Endothelial cell of umbilical vein (primary cell): ENCODE data around the gene CHST14. TPM values are rescaled to one million over a fixed set of nuclear protein-coding genes. Genes with fewer than 3 reads are reported as not detected.

Experiments
- BruUV-seq: library from RNA; stranded (reverse); fragments of 400-500 nt; replicated peaks from 2 replicates; lab custom pipeline; 2021; lab: Mats Ljungman, UMichigan
- CTCF ChIA-PET: fragments of 300-600, 350-600 bp; sonication (Branson Sonifier 250); formaldehyde crosslinking; loops from one replicate; lab custom pipeline; 2021; ENCODE audit warnings: antibody characterized with exemption, inconsistent platforms; lab: Charles Lee
- POLR2A ChIA-PET: fragments of 300-600, 350-600 bp; sonication (Branson Sonifier 250); formaldehyde crosslinking; loops from one replicate; lab custom pipeline; 2021; ENCODE audit warnings: antibody characterized with exemption, inconsistent platforms; lab: Charles Lee
- DNase-seq: peaks from one replicate; pipeline ENCODE4 v3.0.0-alpha.2; 2011; ENCODE audit warnings: low read depth, low spot score
- FAIRE-seq: peaks from 2 replicates; lab custom pipeline; 2011; peaks lifted over from hg19 to GRCh38; lab: Jason Lieb, UNC
- H2AFZ ChIP-seq: 2 replicates; pipeline ENCODE4 v1.6.0; 2012; ENCODE audit warnings: low read depth, low read length, control low read depth, inconsistent platforms
- H3K27ac ChIP-seq: 2 replicates; pipeline ENCODE4 v1.5.1; 2011; ENCODE audit warnings: low read depth, mild to moderate bottlenecking, control low read depth, low read length, moderate library complexity; ENCODE audit not compliant: insufficient read depth
- H3K27me3 ChIP-seq, 2 experiments: 2 replicates each; pipeline versions ENCODE4 v1.6.0 to v1.6.1; 2011; ENCODE audit warnings: low read length in 2 of 2, mixed read lengths in 1 of 2; ENCODE audit not compliant: control insufficient read depth in 2 of 2, insufficient read depth in 2 of 2
- H3K36me3 ChIP-seq, 2 experiments: 2 replicates in 1 of 2; 3 replicates in 1 of 2; pipeline ENCODE4 v1.5.1; 2011; ENCODE audit warnings: low read length in 2 of 2, mild to moderate bottlenecking in 1 of 2, moderate library complexity in 1 of 2; ENCODE audit not compliant: control insufficient read depth in 2 of 2, insufficient read depth in 2 of 2; ENCODE audit errors: extremely low read depth in 1 of 2
- H3K4me1 ChIP-seq: 3 replicates; pipeline ENCODE4 v1.5.1; 2011; ENCODE audit warnings: mild to moderate bottlenecking, low read length; ENCODE audit not compliant: control insufficient read depth, insufficient read depth; ENCODE audit errors: extremely low read depth
- H3K4me2 ChIP-seq: 2 replicates; pipeline ENCODE4 v1.6.1; 2011; ENCODE audit warnings: low read length, control low read depth, mixed read lengths; ENCODE audit not compliant: insufficient read depth
- H3K4me3 ChIP-seq, 3 experiments: fragments of 200-600 bp in 1 of 3; sonication (generic), shearing (Covaris generic) in 1 of 3; replicated peaks in 1 of 3; 2 replicates each; pipeline ENCODE4 v1.5.1; 2011 to 2016; ENCODE audit warnings: control low read depth in 3 of 3, low read length in 3 of 3, mild to moderate bottlenecking in 2 of 3, inconsistent platforms in 1 of 3, low read depth in 1 of 3, moderate library complexity in 1 of 3; ENCODE audit not compliant: insufficient read depth in 1 of 3
- H3K79me2 ChIP-seq: 2 replicates; pipeline ENCODE4 v1.6.0; 2012; ENCODE audit warnings: low read length, inconsistent platforms; ENCODE audit not compliant: control insufficient read depth, insufficient read depth
- H3K9ac ChIP-seq: replicated peaks from 2 replicates; pipeline ENCODE3; 2011; ENCODE audit warnings: low read length, control low read depth; ENCODE audit not compliant: insufficient read depth; ENCODE audit errors: extremely low read depth
- H3K9me1 ChIP-seq: replicated peaks from 3 replicates; pipeline ENCODE4 v1.6.0; 2011; ENCODE audit warnings: mild to moderate bottlenecking, low read length; ENCODE audit not compliant: control insufficient read depth, insufficient read depth; ENCODE audit errors: extremely low read depth
- H3K9me3 ChIP-seq: replicated peaks from 2 replicates; pipeline ENCODE4 v1.5.1; 2012; ENCODE audit warnings: low read length, inconsistent platforms; ENCODE audit not compliant: control insufficient read depth, insufficient read depth
- H4K20me1 ChIP-seq: replicated peaks from 2 replicates; pipeline ENCODE3; 2011; ENCODE audit warnings: mild to moderate bottlenecking, low read length; ENCODE audit not compliant: control insufficient read depth, insufficient read depth; ENCODE audit errors: extremely low read depth
- CTCF ChIP-seq, 2 donors: IDR thresholded peaks; 1 replicate in 1 of 2; 2 replicates in 1 of 2; pipeline ENCODE4 v1.5.1; 2011; ENCODE audit warnings: low read length in 2 of 2, mild to moderate bottlenecking in 2 of 2, moderate library complexity in 2 of 2, control low read depth in 1 of 2, inconsistent platforms in 1 of 2, low read depth in 1 of 2; ENCODE audit not compliant: insufficient read depth in 1 of 2; ENCODE audit errors: extremely low read depth in 1 of 2
- POLR2A ChIP-seq: IDR thresholded peaks from 2 replicates; pipeline ENCODE4 v1.6.1; 2012; ENCODE audit warnings: low read depth, mild to moderate bottlenecking, control low read depth, low read length
- POLR2AphosphoS5 ChIP-seq: IDR thresholded peaks from 2 replicates; pipeline ENCODE4 v1.6.1; 2012; ENCODE audit warnings: low read depth, mild to moderate bottlenecking, control low read depth, low read length, moderate library complexity; ENCODE audit not compliant: insufficient read depth
- dilution Hi-C: fragments of 300-500 bp; cut with MboI; formaldehyde crosslinking; loops from one replicate; pipeline ENCODE4 v1.15.0; 2019; ENCODE audit warnings: low sequenced_read_pairs; ENCODE audit not compliant: extremely low pct_ligation_motif_present
- intact Hi-C: fragments of 100-400 bp; cut with micrococcal nuclease; formaldehyde crosslinking; loops from one replicate; pipeline ENCODE4 v1.10.0; 2022
- polyA plus RNA-seq, 4 experiments: library from polyadenylated mRNA; depleted of rRNA in 3 of 4; stranded (reverse) in 3 of 4; unstranded in 1 of 4; fragments of >200 nt; gene quantifications; 2 replicates each; pipeline versions ENCODE4 v1.2.1 to v1.2.3, GENCODE V29; 2011 to 2012; ENCODE audit warnings: missing spikeins in 1 of 4
- total RNA-seq: library from RNA; stranded (reverse); gene quantifications from 2 replicates; pipeline ENCODE4 v1.2.3, GENCODE V29; 2021

CHST14 gene
- total and polyA plus RNA-seq, 2 donors (not counting 3 experiments of a cell fraction or from before 2014, with no cell fraction given): 35.1 to 49.2 TPM

- Histone ChIP-seq H3K9me3 (no peaks in the 10 kb centered on the region), H3K27me3 (peaks cover 29 to 32% of the 10 kb centered on the region in 2 experiments), H3K9me1 (no peaks in the 10 kb centered on the region), H3K4me3 (peak overlapping the region; percentile 30 to 91 (median 51)), H3K4me2 (peak overlapping the region; percentile 57), H4K20me1 (peaks cover 2% of the 10 kb centered on the region), H3K79me2 (peaks cover 24% of the 10 kb centered on the region), H3K27ac (no peak overlapping the region), H3K9ac (peak overlapping the region; percentile 29), H3K4me1 (peaks cover 6% of the 10 kb centered on the region), H2AFZ (no peak overlapping the region), H3K36me3 (no peaks in the 10 kb centered on the region)
- DNase-seq (peak; percentile 18), FAIRE-seq (no peak)
- intact Hi-C loops (loop anchor here (2.0 to 5.0 kb wide), 2 partner anchors 29 to 65 kb away; partner anchors contain the start of gene CHST14), dilution Hi-C loops (no loop called here)
- BruUV-seq: no TSS peak
- TF ChIP-seq POLR2A: no peak
- peak; percentile 7 for TF ChIP-seq POLR2AphosphoS5
- TF ChIP-seq CTCF (IDR thresholded peaks at IDR 0.05; ENCODE audit: extremely low read depth in 1 of 2, insufficient read depth in 1 of 2, low read depth in 1 of 2, low read length in 2 of 2): peak in 1 of 2 donors; percentile 15
- CTCF ChIA-PET: interaction anchor here (0.5 to 1.7 kb wide), 10 partner anchors 15 to 452 kb away, joined by 3 to 7 read pairs (median 3); partner anchors contain the start of genes RAD51 and VPS18
- POLR2A ChIA-PET: no interaction called here
Observed at GRCh38 chr15:40441565-40442531, 28.9 kb upstream of the CHST14 start.
